ENCODE data around the gene PIF1. TPM values are rescaled to one million over a fixed set of nuclear protein-coding genes. Genes with fewer than 3 reads are reported as not detected.

Gene PIF1
- total RNA-seq, 1 donor = 7.4 TPM

DNA sequence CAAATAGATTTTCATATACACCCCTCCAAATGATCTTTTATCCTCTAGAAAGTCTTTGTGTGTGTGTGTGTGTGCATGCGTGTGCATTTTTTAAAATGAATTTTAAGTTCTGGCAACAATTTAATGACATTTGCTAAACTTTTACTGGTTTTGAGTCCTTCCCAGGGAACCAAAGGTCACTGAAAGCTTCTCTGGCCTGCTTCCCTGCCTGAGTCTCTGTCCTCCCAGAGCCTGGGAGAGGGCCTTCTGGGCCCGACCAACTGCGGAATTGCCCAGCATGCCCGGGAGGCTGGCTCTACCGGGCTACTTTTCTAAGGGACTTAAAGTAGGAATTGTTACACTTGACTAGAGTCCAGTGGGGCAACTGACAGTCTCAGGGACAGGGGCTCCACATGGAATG is 42.7 kb downstream of the PIF1 start:
- TF ChIP-seq, protein P1, sequence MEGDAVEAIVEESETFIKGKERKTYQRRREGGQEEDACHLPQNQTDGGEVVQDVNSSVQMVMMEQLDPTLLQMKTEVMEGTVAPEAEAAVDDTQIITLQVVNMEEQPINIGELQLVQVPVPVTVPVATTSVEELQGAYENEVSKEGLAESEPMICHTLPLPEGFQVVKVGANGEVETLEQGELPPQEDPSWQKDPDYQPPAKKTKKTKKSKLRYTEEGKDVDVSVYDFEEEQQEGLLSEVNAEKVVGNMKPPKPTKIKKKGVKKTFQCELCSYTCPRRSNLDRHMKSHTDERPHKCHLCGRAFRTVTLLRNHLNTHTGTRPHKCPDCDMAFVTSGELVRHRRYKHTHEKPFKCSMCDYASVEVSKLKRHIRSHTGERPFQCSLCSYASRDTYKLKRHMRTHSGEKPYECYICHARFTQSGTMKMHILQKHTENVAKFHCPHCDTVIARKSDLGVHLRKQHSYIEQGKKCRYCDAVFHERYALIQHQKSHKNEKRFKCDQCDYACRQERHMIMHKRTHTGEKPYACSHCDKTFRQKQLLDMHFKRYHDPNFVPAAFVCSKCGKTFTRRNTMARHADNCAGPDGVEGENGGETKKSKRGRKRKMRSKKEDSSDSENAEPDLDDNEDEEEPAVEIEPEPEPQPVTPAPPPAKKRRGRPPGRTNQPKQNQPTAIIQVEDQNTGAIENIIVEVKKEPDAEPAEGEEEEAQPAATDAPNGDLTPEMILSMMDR (IDR thresholded peaks at IDR 0.05; ENCODE audit: insufficient read depth, low read length) = no peak
- DNase-seq (ENCODE audit: low read depth) = no peak
- H3K4me3 ChIP-seq (ENCODE audit: low read depth, low read length) = no peak overlapping the region

DNA sequence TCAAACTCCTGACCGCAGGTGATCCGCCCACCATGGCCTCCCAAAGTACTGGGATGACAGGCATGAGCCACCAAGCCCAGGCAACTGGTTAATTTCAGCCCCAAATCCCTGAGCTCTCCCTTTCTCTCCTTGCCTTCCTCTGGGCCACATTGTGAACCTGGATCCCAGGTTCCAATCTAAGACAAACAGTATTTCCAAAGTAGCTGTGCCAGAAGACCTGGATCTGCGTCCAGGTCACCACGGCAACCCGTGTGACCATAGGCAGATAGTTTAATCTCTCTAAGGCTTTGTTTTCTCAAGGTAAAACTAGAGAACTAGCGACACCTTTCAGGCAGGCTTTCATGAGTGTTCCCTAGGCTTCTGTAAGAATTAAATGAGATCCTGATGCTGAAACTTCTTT is 44.1 kb downstream of the PIF1 start:
- no peak overlapping the region for H3K4me3 ChIP-seq (ENCODE audit: low read depth, low read length)
- TF ChIP-seq, protein P1 (IDR thresholded peaks at IDR 0.05; ENCODE audit: insufficient read depth, low read length) = no peak
- no peak for DNase-seq (ENCODE audit: low read depth)

DNA sequence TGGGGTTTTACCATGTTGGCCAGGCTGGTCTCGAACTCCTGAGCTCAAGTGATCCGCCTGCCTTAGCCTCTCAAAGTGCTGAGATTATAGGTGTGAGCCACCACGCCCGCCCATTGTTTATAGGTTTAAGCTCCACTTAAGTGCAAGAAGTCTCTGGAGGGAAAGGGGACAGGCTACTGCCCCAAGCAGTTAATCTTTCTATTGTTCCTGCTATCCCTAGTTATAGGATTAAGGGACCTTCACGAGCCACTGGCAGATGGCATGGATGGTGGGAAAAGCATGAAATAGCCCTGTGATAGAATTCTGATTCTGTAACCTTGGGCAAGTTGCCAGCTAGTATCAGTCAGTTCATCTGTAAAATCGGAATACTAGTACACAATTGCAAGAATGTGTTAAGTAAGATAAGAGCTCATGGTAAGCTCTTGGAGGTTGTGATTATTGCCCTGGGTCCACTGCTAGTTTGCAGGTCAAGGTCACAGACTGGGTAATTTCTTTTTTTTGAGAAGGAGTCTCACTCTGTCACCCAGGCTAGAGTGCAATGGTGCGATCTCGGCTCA is 44.8 kb downstream of the PIF1 start:
- TF ChIP-seq, protein P1 (IDR thresholded peaks at IDR 0.05; ENCODE audit: insufficient read depth, low read length) = no peak
- no peak for DNase-seq (ENCODE audit: low read depth)
- H3K4me3 ChIP-seq (ENCODE audit: low read depth, low read length) = no peak overlapping the region

DNA sequence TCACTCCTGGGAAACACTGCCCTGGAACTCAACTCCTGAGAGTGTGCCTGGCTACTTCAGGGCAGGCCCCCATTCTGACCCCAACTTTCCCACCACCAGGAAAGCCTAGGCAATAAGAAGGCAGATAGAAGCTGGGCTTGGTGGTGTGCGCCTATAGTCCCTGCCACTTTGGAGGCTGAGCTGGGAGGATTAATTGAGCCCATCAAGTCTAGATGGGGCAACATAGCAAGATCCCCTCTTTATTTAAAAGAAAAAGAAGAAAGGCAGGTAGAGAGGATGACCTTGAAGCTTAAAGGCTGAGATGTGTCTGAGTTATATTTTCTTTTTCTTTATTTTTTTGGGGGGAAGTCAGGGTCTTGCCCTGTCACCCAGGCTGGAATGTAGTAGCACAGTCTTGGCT is 45.8 kb downstream of the PIF1 start:
- TF ChIP-seq, protein P1 (IDR thresholded peaks at IDR 0.05; ENCODE audit: insufficient read depth, low read length) = no peak
- no peak for DNase-seq (ENCODE audit: low read depth)
- no peak overlapping the region for H3K4me3 ChIP-seq (ENCODE audit: low read depth, low read length)

DNA sequence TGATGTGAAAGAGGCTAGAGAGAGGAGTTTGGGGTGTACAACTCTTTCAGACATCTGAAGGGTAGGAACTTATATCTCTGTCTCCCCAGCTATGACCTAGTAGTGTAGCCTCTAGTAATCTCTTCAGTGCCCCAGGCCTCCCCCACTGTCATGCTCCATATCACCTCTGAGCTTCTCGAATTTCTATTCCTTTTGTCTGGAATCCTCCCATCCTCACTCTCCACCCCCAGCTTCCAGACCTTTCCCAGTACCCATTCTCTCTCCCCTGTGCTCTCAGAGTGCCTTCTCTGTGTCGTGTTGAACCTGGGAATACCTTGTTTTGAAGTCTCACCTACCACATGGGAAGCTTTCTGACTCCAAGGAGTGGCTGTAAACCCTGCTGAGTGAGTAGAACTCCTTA is 46.4 kb downstream of the PIF1 start:
- TF ChIP-seq, protein P1 (IDR thresholded peaks at IDR 0.05; ENCODE audit: insufficient read depth, low read length) = no peak
- no peak for DNase-seq (ENCODE audit: low read depth)

DNA sequence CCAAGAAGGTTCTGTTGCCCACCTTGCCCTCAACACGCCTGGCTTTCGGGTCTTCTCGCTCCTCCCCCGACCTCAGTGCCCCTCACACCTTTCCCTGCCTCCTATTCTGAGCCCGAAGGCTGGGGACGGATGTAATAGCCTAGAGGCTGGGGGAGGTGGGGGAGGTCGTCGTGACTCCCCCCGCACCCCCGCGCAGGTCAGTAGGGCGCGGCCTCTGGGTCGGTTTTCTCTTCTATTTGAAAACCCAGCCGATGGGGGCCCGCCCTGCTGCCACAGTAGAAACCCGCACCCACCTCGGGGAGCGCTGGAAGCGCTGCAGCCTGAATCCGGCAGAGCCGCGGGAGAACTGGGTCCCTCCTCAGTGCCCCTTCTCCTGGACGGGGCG is 49.1 kb downstream of the PIF1 start:
- DNase-seq (ENCODE audit: low read depth) = no peak
- TF ChIP-seq, protein P1 (IDR thresholded peaks at IDR 0.05; ENCODE audit: insufficient read depth, low read length) = no peak

More for the DNA sequence above, 46.4 kb downstream of the PIF1 start:
- no peak overlapping the region for H3K4me3 ChIP-seq (ENCODE audit: low read depth, low read length)

More for the DNA sequence above, 49.1 kb downstream of the PIF1 start:
- no peak overlapping the region for H3K4me3 ChIP-seq (ENCODE audit: low read depth, low read length)

All from fibroblast of the aortic adventitia (primary cell).